HUES48 (cell line): ENCODE results near the gene CCSER2.
A peak's percentile ranks its signal among the peaks of the same experiment; 100 is the strongest.
"Not testable (repeated sequence)": the region's sequence is repeated elsewhere in the genome, so short reads cannot be mapped to it uniquely, and the experiment has no call there.

Experiments
- H3K27ac ChIP-seq: one replicate; pipeline ENCODE4 v1.7.0; 2013; ENCODE audit warnings: low read depth, low read length, inconsistent platforms
- H3K27me3 ChIP-seq: 2 replicates; pipeline ENCODE4 v1.6.1; 2013; ENCODE audit warnings: mild to moderate bottlenecking, low read length; ENCODE audit not compliant: control insufficient read depth, insufficient read depth
- H3K36me3 ChIP-seq: 2 replicates; pipeline ENCODE4 v1.6.1; 2013; ENCODE audit warnings: low read length; ENCODE audit not compliant: control insufficient read depth, insufficient read depth
- H3K4me1 ChIP-seq: 2 replicates; pipeline ENCODE4 v1.6.1; 2013; ENCODE audit warnings: mild to moderate bottlenecking, low read length; ENCODE audit not compliant: control insufficient read depth, insufficient read depth
- H3K4me3 ChIP-seq: 2 replicates; pipeline ENCODE4 v1.5.1; 2013; ENCODE audit warnings: mild to moderate bottlenecking, low read depth, low read length
- H3K9ac ChIP-seq: 2 replicates; pipeline ENCODE4 v1.6.1; 2013; ENCODE audit warnings: mild to moderate bottlenecking, low read depth, low read length, moderate library complexity
- H3K9me3 ChIP-seq: 2 replicates; pipeline ENCODE4 v1.6.1; 2013; ENCODE audit warnings: low read length; ENCODE audit not compliant: control insufficient read depth, insufficient read depth

CCSER2 gene, protein sequence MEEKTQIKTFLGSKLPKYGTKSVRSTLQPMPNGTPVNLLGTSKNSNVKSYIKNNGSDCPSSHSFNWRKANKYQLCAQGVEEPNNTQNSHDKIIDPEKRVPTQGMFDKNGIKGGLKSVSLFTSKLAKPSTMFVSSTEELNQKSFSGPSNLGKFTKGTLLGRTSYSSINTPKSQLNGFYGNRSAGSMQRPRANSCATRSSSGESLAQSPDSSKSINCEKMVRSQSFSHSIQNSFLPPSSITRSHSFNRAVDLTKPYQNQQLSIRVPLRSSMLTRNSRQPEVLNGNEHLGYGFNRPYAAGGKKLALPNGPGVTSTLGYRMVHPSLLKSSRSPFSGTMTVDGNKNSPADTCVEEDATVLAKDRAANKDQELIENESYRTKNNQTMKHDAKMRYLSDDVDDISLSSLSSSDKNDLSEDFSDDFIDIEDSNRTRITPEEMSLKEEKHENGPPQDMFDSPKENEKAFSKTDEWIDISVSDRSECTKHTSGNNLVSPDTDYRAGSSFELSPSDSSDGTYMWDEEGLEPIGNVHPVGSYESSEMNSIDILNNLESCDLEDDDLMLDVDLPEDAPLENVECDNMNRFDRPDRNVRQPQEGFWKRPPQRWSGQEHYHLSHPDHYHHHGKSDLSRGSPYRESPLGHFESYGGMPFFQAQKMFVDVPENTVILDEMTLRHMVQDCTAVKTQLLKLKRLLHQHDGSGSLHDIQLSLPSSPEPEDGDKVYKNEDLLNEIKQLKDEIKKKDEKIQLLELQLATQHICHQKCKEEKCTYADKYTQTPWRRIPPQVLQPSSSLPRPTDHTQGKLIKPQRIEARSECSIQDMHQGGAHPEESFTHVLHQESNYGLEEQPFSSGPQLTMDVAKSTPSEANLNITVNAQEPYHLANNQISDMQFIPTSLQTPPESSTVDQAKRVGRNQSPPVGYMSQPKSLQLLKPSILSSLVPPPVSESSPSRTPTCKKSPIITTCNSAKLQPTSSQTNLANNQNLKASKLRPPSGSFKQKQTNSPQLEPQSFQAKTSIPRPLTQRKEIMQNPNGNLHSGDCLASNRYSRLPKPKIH

DNA sequence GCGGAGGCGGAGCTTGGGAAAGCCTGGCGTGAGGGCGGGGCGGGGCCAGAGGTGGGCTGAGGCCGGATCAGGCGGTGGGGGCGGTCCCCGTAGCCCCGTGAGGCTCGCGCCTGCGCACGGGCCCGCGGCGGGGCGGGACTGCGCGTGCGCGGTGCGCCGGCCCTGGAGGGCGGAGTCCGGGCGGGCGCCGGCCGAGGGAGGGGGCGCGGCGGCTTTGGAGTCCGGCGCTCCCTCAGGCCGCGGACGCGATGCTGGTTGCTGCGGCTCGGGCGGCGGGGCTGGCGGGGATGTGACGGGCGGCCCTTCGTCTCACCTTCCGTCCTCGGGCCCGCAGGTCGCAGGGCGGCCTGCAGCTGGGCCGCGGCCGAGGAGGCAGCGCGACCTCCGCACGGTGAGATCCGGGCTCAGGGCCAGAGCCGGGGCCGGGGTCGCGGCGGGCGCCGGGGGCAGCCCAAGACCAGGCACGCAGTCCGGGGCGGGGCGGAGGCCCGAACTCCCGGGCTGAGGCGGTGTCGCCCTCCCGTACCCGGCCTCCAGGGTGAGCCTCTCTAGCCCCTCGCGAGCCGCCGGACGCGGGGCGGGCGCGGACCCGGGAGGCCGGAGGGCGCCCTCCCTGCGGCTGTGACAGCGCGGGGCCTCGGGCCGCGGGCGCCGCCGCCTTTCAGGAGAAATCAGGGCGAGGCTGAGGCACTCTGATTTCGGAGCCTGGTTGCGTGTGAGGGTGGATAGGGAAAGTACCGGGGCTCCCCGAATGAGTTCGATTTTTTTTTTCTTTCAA, at the start of gene CCSER2:
TSS of gene CCSER2 (plus strand) at position 172 of the 778 bp plus-strand sequence. CDS start 42,464 bp downstream, outside the sequence.
- peak within 1 kb of the TSS; percentile 91 for H3K4me3 ChIP-seq
- no peaks in the 10 kb centered on the region for H3K36me3 ChIP-seq
- no peaks in the 10 kb centered on the region for H3K27me3 ChIP-seq
- no peaks in the 10 kb centered on the region for H3K9me3 ChIP-seq
- peak within 1 kb of the TSS; percentile 71 for H3K9ac ChIP-seq
- peak within 1 kb of the TSS; percentile 92 for H3K27ac ChIP-seq
- H3K4me1 ChIP-seq: peaks cover 15% of the 10 kb centered on the region; the same call in 1 of the 2 replicates

DNA sequence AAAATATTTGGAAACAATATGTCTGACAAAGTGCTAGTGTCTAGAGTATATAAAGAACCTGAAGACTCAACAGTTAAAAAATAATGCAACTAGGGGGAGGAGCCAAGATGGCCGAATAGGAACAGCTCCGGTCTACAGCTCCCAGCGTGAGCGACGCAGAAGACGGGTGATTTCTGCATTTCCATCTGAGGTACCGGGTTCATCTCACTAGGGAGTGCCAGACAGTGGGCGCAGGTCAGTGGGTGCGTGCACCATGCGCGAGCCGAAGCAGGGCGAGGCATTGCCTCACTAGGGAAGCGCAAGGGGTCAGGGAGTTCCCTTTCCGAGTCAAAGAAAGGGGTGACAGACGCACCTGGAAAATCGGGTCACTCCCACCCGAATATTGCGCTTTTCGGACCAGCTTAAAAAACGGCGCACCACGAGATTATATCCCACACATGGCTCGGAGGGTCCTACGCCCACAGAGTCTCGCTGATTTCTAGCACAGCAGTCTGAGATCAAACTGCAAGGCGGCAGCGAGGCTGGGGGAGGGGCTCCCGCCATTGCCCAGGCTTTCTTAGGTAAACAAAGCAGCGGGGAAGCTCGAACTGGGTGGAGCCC, 48.4 kb upstream of the CCSER2 start:
- H3K9ac ChIP-seq, H3K4me1 ChIP-seq, H3K27me3 ChIP-seq, H3K36me3 ChIP-seq, H3K27ac ChIP-seq, H3K9me3 ChIP-seq: not testable (repeated sequence)
- peak overlapping the region; percentile 46; the same call in 1 of the 2 replicates for H3K4me3 ChIP-seq

DNA sequence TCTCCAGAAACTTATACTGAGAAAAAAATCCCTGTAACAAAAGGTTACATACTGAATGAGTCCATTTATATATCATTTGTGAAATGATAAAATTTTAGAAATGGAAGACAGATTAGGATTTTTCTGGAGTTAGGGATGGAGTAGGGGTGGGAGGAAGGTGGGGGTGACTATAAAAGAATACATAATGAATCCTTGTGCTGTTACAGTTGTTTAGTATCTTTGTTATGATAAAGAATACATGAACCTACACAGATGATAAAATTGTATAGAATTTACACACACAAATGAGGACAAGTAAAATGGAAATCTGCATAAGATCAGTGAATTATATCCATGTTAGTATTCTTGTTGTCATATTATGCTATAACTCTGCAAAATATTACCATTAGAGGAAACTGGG, 41.7 kb upstream of the CCSER2 start:
- H3K9me3 ChIP-seq: no peaks in the 10 kb centered on the region

DNA sequence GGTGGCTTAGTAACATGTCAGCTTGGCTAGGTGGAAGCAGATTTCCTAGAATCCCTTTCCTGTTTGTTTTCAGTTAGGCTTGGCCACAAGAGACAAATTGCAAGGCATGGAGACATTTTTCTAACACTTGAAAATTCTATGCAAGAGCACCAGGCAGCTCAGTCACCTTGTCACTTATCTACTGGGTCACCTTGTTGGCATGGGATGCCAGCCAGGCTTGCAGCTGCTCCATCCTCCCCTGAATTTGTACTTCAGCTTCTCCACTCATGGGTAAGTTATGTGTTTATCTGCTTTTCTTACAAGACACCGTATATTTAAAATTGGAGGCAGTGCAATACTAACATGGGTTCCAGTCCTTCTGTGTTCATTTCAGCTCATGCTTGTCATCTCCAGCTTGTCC, 40.2 kb upstream of the CCSER2 start:
- Histone ChIP-seq H3K4me3 (no peak overlapping the region), H3K9ac (no peak overlapping the region), H3K27me3 (no peaks in the 10 kb centered on the region), H3K9me3 (no peaks in the 10 kb centered on the region), H3K27ac (no peak overlapping the region), H3K36me3 (no peaks in the 10 kb centered on the region), H3K4me1 (no peaks in the 10 kb centered on the region)

More for the DNA sequence above, 41.7 kb upstream of the CCSER2 start:
- no peak overlapping the region for H3K4me3 ChIP-seq
- H3K9ac ChIP-seq: no peak overlapping the region
- no peak overlapping the region for H3K27ac ChIP-seq
- H3K4me1 ChIP-seq: no peaks in the 10 kb centered on the region
- no peaks in the 10 kb centered on the region for H3K36me3 ChIP-seq
- H3K27me3 ChIP-seq: no peaks in the 10 kb centered on the region

DNA sequence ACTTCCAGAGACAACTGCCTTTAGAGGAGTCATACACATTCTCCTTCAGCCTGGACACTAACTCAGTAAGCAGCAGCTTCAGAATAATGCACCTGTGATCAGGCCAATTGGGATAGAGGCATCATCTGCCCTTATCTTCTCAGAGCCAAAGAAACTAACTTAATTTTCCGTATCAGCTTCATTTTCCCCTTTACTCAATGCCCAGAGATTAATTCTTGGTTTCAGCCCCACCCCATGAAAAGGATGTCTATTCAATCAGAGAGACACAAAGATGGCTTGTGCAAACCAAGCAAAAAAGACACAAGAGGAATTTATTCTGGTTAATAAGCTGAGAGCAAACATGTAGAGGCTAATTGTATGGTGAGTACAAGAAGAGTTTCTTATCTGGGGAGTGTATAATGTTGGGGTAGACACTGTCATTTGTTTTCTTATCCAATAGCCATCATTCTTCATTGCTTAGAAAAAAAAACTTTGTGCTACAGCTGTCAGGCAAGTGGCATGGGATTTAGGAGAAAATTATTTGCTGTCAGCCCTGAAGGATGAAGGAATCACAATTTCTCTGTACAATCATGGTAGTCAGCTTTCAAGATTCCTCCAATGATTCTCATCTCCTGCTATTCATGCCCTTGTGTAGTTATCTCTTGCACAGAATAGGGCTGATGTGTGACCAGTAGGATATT, 38.7 kb upstream of the CCSER2 start:
- H3K27me3 ChIP-seq: no peaks in the 10 kb centered on the region
- H3K27ac ChIP-seq: no peak overlapping the region
- H3K9ac ChIP-seq: no peak overlapping the region
- no peak overlapping the region for H3K4me3 ChIP-seq
- no peaks in the 10 kb centered on the region for H3K9me3 ChIP-seq
- no peaks in the 10 kb centered on the region for H3K36me3 ChIP-seq
- no peaks in the 10 kb centered on the region for H3K4me1 ChIP-seq

DNA sequence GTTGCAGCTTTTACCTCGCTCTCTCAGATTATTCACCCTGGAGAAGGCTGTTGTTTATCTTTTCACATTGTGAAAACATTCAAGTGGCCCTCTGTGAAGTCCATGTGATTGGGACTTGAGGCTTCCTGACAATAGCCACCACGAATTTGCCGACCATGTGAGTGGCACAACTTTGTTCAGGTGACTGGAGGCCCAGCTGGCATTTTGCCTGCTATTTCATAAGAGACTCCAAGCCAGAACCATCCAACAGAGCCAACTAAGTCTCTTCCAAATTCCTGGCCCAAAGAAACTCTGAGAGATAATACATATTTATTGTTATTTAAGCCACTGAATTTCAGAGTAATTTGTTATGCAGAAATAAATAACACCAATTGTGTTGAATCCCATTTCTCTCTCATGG, 38.2 kb upstream of the CCSER2 start:
- no peaks in the 10 kb centered on the region for H3K9me3 ChIP-seq
- no peak overlapping the region for H3K4me3 ChIP-seq
- H3K27me3 ChIP-seq: no peaks in the 10 kb centered on the region
- H3K9ac ChIP-seq: no peak overlapping the region
- no peaks in the 10 kb centered on the region for H3K36me3 ChIP-seq
- H3K4me1 ChIP-seq: no peaks in the 10 kb centered on the region
- no peak overlapping the region for H3K27ac ChIP-seq

DNA sequence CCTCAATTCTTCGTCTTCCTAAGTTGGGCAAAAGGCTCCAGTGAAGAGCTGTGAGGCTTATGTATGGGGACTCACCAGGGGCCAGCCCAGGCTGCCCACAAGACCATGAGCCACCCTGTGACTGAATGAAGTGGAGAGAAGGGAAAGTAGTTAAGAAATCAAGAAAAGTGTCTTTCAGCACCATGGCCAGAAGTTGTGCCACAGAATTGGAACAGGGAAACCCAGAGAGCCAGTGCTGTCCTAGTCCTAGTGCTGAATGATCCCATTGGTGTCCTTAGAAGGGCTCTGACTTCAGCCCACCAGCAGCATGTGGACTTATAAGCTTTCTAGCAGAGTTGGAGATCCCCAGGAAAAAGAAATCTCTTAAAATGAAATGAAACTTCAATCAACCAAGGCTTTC, 37.0 kb upstream of the CCSER2 start:
- Histone ChIP-seq H3K4me1 (peaks cover 7% of the 10 kb centered on the region), H3K4me3 (no peak overlapping the region), H3K9me3 (no peaks in the 10 kb centered on the region), H3K36me3 (no peaks in the 10 kb centered on the region), H3K27me3 (no peaks in the 10 kb centered on the region), H3K9ac (no peak overlapping the region), H3K27ac (no peak overlapping the region)

DNA sequence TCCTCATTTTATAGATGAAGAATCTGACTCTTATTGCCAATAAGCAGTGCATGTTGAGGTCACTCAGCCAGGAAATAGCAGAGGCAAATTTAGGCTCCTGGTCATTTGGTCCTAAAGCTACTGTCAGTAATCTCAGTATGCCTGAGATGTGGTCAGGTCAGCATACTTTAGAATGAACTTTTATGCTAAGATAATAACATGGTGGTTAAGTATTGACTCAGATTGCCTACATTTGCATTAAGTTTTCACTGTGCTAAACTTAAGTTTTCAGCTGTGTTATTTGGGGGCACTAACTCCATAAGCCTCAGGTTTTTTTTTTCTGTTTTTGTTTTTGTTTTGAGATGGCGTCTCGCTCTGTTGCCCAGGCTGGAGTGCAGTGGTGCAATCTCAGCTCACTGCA, 35.9 kb upstream of the CCSER2 start:
- Histone ChIP-seq H3K9ac (no peak overlapping the region), H3K27ac (no peak overlapping the region), H3K4me3 (no peak overlapping the region), H3K4me1 (peaks cover 13% of the 10 kb centered on the region), H3K27me3 (no peaks in the 10 kb centered on the region), H3K36me3 (no peaks in the 10 kb centered on the region), H3K9me3 (no peaks in the 10 kb centered on the region)

DNA sequence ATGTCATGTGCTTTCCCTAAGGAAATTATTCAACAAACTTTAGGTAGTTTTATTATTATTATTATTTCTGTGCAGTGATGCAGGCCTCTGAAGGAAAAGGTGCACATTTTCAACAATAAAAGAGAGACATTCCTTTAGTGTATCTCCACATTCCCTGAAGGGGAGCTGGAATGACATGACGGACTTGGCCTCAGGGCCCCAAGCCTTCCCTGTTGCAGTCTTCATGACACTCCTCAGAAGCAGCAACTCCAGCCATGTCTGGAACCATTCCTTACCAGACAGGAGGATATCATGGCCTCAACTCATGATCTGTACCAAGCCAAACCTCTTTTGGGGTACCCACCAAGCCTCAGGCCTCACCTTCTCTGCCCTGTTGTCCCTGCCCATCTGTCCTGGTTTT, 35.2 kb upstream of the CCSER2 start:
- Histone ChIP-seq H3K36me3 (no peaks in the 10 kb centered on the region), H3K9ac (no peak overlapping the region), H3K4me3 (no peak overlapping the region), H3K9me3 (no peaks in the 10 kb centered on the region), H3K27me3 (no peaks in the 10 kb centered on the region), H3K27ac (no peak overlapping the region), H3K4me1 (peaks cover 13% of the 10 kb centered on the region)

DNA sequence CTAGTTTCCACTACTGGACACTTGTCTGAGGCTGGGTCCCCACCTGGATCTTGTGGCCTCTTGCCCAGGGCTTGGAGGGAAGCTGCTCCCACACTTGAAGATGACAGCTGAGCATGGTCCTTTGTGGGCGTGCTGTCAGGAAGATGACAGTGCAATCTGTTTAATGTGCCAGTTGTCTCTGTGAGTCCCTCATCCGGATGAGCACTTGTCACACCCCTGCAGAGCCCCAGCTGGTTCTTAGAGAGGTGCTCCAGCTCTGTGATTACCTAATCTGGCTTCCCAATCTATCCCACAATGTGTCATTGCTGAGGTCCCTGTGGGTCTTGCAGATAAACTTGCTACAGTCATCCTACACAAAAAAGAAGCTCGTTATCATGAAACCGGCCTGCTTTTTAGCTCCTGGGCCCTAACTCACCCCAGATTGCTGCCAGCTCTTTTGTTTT, 34.8 kb upstream of the CCSER2 start:
- Histone ChIP-seq H3K27ac (no peak overlapping the region), H3K9ac (no peak overlapping the region), H3K9me3 (no peaks in the 10 kb centered on the region), H3K27me3 (no peaks in the 10 kb centered on the region), H3K4me1 (peaks cover 13% of the 10 kb centered on the region), H3K36me3 (no peaks in the 10 kb centered on the region), H3K4me3 (no peak overlapping the region)
